Left renal pelvis (tissue), 4 donors: ENCODE measurements around the gene LNP1. TPM values are rescaled to one million over a fixed set of nuclear protein-coding genes. Genes with fewer than 3 reads are reported as not detected.
A peak's percentile ranks its signal among the peaks of the same experiment; 100 is the strongest.

ENCODE experiments used
- DNase-seq, 4 donors: peaks; one replicate each; pipeline ENCODE4 v3.0.0-alpha.2; 2013; ENCODE audit warnings: low read depth in 4 of 4, low spot score in 3 of 4
- polyA plus RNA-seq, 4 donors: library from polyadenylated mRNA; unstranded; fragments of 120-200 nt; gene quantifications; one replicate each; pipeline ENCODE4 v1.2.1, GENCODE V29; 2013; ENCODE audit not compliant: insufficient read length in 4 of 4

Gene LNP1
- polyA plus RNA-seq, 4 donors = 6.9 to 10.6 (median 9.2) TPM

DNA sequence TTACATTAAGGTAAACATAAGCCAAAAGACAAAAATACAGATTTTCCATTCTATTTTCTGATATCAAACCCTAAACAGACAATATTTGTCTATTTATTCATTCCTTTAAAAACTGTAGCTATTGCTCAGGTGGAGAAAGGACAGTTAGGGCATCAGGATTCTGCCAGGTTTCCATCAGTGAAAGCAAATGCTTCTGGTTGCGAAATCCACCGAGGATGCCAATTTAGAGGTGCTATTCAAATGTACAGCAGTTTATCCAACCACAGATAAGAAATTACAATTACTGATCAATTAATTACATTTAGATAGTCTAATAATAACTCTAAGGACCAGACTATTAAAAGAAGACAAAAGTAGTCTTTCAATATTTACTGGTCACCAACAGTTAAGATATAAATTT is 4.4 kb upstream of the LNP1 start:
- no peak for DNase-seq

GRCh38 chr3:100399341-100400071 is 1.8 kb upstream of the LNP1 start:
- no peak for DNase-seq

GRCh38 chr3:100400419-100400779 is 940 bp upstream of the LNP1 start:
- DNase-seq = no peak

- no peak for DNase-seq
Observed at GRCh38 chr3:100401674-100402041, 319 bp downstream of the LNP1 start.

DNA sequence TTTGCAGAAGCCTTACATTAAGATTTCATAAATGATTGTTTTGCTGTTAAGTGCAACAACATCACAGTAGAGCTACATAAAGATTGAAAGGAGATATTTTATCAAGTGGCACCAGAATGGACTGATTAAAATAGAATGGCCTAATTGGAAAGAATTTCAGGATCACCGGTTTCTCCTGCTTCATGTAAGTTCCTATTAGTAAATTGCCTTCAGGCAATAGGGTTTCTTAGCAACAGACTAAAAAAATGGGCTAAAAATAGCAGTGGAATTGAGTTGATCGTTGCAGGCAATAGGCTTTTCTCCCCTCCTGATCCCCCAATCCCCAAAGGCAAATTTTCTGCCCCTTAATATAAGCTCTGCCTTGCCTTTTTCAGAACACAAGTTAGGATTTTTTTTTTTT is 917 bp downstream of the LNP1 start:
- DNase-seq = peak in 2 of 4 donors; percentile 35 to 41

DNA sequence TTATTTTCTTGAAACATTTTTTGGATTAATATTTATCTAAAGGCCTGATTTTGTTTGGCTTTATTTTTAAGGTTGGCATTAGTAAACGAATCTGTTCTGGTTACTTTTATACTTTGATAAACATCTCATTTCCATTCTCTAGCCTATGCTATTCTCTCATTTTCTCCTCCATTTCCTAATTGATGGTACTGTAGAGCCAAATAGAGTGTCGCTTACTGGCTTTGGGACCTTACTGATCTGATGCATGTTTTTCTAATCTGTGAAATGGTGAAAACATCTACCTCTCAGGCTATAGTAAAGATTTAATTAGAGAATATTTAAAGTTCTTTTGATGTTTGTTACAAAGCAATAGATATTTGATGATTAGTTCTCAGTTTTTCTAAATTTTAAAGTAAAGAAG is 1.6 kb downstream of the LNP1 start:
- DNase-seq = no peak

DNA sequence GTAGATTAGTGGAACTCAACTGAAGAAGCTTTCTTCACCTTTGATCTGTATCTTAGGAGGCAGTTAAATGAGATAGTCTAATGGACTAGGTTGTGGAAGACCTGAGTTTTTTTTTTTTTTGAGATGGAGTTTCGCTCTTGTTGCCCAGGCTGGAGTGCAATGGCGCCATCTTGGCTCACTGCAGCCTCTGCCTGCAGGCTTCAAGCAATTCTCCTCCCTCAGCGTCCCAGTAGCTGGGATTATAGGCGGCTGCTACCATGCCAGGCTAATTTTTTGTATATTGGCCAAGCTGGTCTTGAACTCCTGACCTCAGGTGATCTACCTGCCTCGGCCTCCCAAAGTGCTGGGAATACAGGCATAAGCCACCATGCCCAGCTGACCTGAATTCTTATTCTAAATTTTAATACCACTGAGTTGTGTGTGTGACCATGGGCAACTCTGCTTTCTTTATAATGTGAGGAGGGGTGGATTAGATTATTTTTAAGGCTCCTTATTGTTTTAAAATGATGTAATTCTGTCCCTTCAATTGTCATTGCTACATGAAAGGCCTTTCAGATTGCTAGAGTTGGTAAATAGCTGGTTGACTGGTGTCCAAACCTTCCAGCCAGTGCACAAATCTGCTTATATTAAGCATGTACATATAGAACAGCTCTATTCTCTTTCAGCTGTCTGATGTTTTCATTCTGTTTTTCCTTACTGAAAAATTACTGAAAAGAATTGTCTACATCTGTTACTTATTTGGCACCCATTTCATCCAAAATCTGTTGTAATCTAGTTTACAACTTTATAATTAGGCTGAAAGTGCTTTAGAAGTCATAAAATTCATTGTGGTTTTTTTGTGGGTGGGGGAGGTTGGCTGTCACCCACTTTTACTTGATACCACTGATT is 2.3 kb downstream of the LNP1 start:
- no peak for DNase-seq

GRCh38 chr3:100404250-100404548 is 2.9 kb downstream of the LNP1 start:
- DNase-seq = no peak

GRCh38 chr3:100407164-100407563 is 5.8 kb downstream of the LNP1 start:
- no peak for DNase-seq

DNA sequence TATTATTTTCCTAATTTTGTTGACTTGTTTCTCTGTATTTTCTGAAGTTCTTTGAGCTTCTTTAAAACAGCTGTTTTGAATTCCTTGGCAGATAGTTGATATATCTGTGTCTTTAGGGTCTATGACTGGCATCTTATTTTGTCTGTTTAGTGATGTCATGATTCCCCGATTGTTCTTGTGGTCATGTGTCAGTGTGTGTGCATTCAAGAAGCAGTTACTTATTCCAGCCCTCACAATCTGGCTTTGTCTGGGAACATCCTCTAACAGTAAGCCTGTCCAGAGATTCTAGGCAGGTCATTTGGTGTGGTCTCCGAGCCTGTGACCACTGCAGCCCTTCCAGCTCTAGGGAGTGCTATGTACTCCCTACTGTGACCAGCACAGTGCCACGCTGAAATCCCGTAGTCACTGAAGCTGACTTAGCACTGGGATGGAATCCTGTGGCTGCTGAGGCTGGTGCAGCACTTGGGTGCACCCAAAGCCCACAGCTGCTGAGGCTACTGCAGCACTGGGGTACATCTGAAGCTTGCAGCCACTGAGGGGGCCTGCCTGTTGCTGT is 6.7 kb downstream of the LNP1 start:
- no peak for DNase-seq

GRCh38 chr3:100411091-100411982 is 10.0 kb downstream of the LNP1 start:
- DNase-seq = no peak

DNA sequence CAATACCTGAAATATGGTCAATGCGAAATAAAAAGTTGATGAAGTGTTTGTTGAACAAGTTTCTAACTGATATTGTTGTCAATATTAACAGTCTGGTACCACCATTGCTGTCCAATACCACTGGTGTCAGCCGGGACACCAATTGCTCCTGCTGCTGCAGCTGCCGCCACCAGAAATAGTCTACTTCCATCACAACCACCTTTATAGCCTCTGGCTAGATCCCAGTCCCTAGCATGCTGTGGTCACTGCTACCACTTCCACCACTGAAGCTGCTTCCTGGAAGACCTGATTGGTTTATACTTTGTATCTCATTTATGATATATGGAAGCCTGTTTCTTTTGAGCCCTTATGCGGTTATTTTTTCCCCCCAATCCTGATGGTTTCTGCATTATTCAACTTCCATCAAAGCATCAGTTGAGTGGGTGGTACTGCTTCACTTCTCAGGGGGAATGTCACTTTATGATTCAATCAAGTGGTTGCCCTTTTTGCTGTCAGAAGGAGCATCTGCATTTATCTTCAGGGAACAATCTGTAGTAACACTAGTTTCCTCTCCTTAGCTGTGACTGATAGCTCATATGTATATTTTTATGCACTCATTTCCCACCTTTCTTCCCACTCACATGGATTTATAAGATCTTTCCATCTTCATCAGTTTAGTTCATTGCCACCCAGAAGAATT is 11.7 kb downstream of the LNP1 start:
- DNase-seq = no peak

- DNase-seq = no peak
Observed at GRCh38 chr3:100413613-100414012, 12.3 kb downstream of the LNP1 start.

- no peak for DNase-seq
Observed at GRCh38 chr3:100416176-100416575, 14.8 kb downstream of the LNP1 start.

GRCh38 chr3:100416863-100417262 is 15.5 kb downstream of the LNP1 start:
- no peak for DNase-seq

GRCh38 chr3:100419406-100419805 is 18.1 kb downstream of the LNP1 start:
- no peak for DNase-seq

- no peak for DNase-seq
Observed at GRCh38 chr3:100420885-100421284, 19.5 kb downstream of the LNP1 start.

DNA sequence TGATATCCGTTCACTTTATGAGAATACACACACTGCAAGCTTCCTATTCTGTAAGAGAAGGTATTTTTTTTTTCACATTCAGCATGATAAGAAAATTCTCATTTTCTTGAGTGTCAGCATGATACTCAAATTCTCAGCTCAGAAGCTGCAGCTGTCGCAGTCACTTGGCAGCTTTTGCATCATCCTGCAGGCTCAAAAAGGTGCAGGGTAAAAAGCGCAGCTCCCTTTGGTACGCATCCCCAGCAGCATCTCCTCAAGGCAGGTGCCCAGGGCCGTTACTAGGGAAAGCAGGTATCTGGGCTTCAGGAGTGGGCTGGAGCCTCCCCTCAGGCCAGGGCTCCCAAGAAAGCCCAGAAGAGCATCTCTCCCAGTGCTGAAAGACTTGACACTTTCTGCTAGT is 22.3 kb downstream of the LNP1 start:
- DNase-seq = no peak

- no peak for DNase-seq
Observed at GRCh38 chr3:100424261-100424660, 22.9 kb downstream of the LNP1 start.

DNA sequence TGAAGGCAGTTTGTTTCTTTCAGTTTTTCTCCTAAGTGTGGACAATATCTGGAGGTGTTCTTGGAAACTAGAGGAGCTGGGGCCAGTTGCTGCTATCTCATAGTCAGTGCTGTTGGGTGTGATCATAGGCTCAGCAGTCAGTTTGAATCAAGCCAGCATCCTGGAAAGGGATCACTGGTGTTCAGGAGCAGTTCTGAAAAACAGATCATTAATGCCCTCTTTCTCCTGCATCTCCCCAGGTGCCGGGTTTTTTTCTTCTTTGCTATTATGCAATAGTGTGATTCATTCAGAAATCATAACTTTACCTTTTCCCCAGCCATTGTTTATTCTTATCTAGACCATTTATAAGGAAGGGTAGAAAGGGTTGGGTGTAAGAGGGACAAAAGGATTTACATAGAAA is 24.0 kb downstream of the LNP1 start:
- DNase-seq = no peak
